Measurements from ENCODE around the gene PCDHGA9.
A peak's percentile ranks its signal among the peaks of the same experiment; 100 is the strongest.

Gene PCDHGA9

DNA sequence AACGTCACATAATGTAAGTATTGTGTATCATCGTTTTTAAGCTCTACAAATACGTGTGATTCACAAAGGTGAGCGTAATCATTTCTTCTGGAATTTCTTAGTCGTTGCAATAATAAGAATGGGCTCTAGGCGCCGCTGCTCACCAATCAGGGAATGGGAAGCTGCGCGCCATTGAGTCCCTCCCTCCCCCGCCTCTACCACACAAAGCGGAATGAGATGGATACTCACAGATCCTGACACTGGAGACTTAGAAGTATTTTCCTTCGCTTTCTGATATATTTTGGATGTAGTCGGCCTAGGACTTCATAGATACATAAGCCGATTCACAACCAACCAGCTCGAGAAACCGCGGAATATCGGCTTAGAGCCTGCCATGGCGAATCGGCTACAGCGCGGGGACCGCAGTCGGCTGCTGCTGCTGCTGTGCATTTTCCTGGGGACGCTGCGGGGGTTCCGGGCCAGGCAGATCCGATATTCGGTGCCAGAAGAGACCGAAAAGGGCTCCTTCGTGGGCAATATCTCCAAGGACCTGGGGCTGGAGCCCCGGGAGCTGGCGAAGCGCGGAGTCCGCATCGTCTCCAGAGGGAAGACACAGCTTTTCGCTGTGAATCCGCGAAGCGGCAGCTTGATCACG, 18.4 kb downstream of the PCDHGA9 start, which contains the start of gene PCDHGA11:
Gene PCDHGA11, plus strand, starts transcription at position 197 of the 634 bp plus-strand sequence. Its CDS starts 177 bp downstream, at position 374.
- TF ChIP-seq CTCF (IDR thresholded peaks at IDR 0.05; ENCODE audit: low read depth, low read length), result peak; percentile 47
- peak; percentile 51 for DNase-seq
- H3K4me3 ChIP-seq (ENCODE audit: low read depth, low read length), result no peak within 1 kb of the TSS

DNA sequence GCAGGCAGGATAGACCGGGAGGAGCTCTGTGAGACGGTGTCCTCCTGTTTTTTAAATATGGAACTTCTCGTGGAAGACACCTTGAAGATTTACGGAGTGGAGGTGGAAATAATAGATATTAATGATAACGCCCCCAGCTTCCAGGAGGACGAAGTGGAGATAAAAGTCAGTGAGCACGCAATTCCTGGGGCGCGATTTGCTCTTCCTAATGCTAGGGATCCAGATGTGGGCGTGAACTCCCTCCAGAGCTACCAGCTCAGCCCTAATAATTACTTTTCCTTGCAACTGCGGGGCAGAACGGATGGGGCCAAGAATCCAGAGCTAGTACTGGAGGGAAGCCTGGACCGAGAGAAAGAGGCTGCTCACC, 18.9 kb downstream of the PCDHGA9 start:
- no peak for TF ChIP-seq CTCF (IDR thresholded peaks at IDR 0.05; ENCODE audit: low read depth, low read length)
- no peaks in the 10 kb centered on the region; the same call in 1 of the 2 replicates for H3K9me3 ChIP-seq

More for the DNA sequence above, 18.4 kb downstream of the PCDHGA9 start, which contains the start of gene PCDHGA11:
- Histone ChIP-seq H3K36me3 (peaks cover 8% of the 10 kb centered on the region; the same call in 1 of the 2 replicates), H3K4me1 (no peaks in the 10 kb centered on the region), H3K27me3 (no peaks in the 10 kb centered on the region), H3K9me3 (no peaks in the 10 kb centered on the region; the same call in 1 of the 2 replicates)

DNA sequence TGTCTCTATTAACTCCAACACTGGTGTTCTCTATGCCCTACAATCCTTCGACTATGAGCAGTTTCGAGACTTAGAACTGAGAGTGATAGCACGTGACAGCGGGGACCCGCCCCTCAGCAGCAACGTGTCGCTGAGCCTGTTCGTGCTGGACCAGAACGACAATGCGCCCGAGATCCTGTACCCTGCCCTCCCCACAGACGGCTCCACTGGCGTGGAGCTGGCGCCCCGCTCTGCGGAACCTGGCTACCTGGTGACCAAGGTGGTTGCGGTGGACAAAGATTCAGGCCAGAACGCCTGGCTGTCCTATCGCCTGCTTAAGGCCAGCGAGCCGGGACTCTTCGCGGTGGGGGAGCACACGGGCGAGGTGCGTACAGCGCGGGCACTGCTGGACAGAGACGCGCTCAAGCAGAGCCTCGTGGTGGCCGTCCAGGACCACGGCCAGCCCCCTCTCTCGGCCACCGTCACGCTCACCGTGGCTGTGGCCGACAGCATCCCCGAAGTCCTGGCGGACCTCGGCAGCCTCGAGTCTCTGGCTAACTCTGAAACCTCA, 20.2 kb downstream of the PCDHGA9 start:
- H3K4me3 ChIP-seq (ENCODE audit: low read depth, low read length), result no peak overlapping the region
- no peaks in the 10 kb centered on the region for H3K27me3 ChIP-seq
- H3K9me3 ChIP-seq, result peaks cover 5% of the 10 kb centered on the region; the same call in 1 of the 2 replicates
- no peak for DNase-seq
- H3K4me1 ChIP-seq, result no peaks in the 10 kb centered on the region
- TF ChIP-seq CTCF (IDR thresholded peaks at IDR 0.05; ENCODE audit: low read depth, low read length), result no peak
- H3K36me3 ChIP-seq, result peaks cover 13% of the 10 kb centered on the region; the same call in 1 of the 2 replicates

More for the DNA sequence above, 18.9 kb downstream of the PCDHGA9 start:
- no peak for DNase-seq
- Histone ChIP-seq H3K27me3 (no peaks in the 10 kb centered on the region), H3K36me3 (peaks cover 8% of the 10 kb centered on the region; the same call in 1 of the 2 replicates), H3K4me3 (ENCODE audit: low read depth, low read length) (no peak overlapping the region), H3K4me1 (no peaks in the 10 kb centered on the region)

GRCh38 chr5:141427783-141428426, 25.3 kb downstream of the PCDHGA9 start:
- no peak overlapping the region for H3K4me3 ChIP-seq (ENCODE audit: low read depth, low read length)
- DNase-seq, result no peak
- H3K9me3 ChIP-seq, result peaks cover 9% of the 10 kb centered on the region; the same call in 1 of the 2 replicates
- peaks cover 13% of the 10 kb centered on the region; the same call in 1 of the 2 replicates for H3K36me3 ChIP-seq
- no peaks in the 10 kb centered on the region for H3K4me1 ChIP-seq
- TF ChIP-seq CTCF (IDR thresholded peaks at IDR 0.05; ENCODE audit: low read depth, low read length), result no peak
- H3K27me3 ChIP-seq, result no peaks in the 10 kb centered on the region

DNA sequence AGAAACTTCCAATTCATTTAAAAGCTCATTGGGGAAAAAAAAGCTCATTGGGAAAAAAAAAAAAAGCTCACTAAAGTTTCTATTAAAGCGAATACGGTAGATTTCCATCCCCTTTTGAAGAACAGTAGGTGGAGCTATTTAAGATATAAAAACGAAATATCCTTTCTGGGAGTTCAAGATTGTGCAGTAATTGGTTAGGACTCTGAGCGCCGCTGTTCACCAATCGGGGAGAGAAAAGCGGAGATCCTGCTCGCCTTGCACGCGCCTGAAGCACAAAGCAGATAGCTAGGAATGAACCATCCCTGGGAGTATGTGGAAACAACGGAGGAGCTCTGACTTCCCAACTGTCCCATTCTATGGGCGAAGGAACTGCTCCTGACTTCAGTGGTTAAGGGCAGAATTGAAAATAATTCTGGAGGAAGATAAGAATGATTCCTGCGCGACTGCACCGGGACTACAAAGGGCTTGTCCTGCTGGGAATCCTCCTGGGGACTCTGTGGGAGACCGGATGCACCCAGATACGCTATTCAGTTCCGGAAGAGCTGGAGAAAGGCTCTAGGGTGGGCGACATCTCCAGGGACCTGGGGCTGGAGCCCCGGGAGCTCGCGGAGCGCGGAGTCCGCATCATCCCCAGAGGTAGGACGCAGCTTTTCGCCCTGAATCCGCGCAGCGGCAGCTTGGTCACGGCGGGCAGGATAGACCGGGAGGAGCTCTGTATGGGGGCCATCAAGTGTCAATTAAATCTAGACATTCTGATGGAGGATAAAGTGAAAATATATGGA, 27.9 kb downstream of the PCDHGA9 start, which contains the start of gene PCDHGA12:
Gene PCDHGA12, plus strand, starts transcription at position 176 of the 782 bp plus-strand sequence. Its CDS starts 253 bp downstream, at position 429.
- no peak within 1 kb of the TSS for H3K4me3 ChIP-seq (ENCODE audit: low read depth, low read length)
- H3K4me1 ChIP-seq, result no peaks in the 10 kb centered on the region
- TF ChIP-seq CTCF (IDR thresholded peaks at IDR 0.05; ENCODE audit: low read depth, low read length), result peak; percentile 14
- H3K27me3 ChIP-seq, result no peaks in the 10 kb centered on the region
- peaks cover 13% of the 10 kb centered on the region; the same call in 1 of the 2 replicates for H3K36me3 ChIP-seq
- no peak for DNase-seq
- H3K9me3 ChIP-seq, result peaks cover 9% of the 10 kb centered on the region; the same call in 1 of the 2 replicates
